Measurements from ENCODE around the gene PRR20G.

The PRR20G gene

DNA sequence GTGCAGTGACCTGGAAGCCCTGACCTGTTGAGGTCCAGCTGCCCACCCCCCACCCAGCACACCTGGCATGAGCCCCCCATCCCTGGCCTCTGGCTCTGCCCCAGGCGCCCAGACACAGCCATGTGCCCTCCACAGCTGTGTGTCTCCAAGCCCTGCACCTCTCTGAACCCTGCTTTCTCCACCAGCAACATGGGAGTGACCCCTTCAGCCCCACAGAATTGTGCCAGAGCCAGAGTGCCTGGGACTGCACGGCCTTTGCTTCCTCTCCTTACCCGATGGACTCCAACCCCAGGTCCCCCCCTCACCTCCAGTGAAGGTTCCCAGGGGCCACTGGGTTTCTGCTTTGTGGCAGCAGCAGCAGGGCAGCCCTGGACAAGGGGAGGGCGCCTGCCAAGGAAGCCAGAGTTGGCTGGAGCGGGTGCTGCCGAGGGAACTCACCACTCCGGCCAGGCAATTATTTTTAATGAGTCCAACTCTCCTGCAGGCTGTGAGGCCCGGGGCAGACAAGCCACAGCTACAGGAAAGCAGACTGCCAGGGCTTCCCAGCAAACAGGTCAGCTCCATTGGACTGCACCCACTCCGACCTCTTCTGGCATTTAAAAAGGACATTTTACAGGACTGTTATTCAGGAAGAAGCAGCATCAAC, 24.1 kb downstream of the PRR20G start:
- DNase-seq (ENCODE audit: low read depth, low spot score): no peak

GRCh38 chr3:127263037-127263436, 24.8 kb downstream of the PRR20G start:
- no peak for DNase-seq (ENCODE audit: low read depth, low spot score)

DNA sequence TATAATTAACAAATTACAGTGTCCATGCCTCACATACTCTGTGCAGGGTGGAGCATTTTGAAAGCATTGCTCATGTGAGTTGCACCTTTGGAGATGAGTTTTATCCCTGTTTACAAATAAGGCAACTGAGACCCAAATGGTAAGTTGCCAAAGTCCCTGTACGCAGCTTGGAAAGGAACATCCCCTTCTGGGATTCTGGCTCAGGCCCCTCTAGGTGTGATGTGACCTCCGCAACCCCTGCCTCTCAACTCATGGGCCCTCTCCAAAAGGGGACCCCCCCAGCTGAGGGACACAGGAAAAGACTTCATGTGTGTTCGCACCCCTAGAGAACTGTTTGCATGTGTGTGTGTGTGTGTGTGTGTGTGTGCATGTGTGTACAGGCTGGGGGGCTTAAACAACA, 25.3 kb downstream of the PRR20G start:
- DNase-seq (ENCODE audit: low read depth, low spot score): no peak

DNA sequence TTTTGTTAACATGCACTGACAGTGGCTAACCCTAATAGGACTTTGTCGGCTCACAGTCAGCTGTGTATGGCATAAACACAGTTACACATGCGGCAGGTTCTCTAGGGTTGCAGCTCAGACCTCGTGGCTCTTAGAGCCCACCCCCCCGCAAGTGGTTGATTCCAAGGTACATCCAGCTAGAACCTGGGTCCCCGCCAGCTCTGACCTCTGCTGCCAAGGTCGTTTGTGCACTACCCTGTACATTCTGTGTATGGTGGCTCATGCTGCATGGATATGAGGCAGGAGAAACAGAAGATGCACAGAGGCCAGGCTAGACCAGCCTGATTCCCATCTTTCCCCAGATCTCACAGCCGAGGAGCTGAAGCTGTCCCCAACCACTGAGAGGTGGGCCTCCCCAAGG, 25.9 kb downstream of the PRR20G start:
- DNase-seq (ENCODE audit: low read depth, low spot score): no peak

DNA sequence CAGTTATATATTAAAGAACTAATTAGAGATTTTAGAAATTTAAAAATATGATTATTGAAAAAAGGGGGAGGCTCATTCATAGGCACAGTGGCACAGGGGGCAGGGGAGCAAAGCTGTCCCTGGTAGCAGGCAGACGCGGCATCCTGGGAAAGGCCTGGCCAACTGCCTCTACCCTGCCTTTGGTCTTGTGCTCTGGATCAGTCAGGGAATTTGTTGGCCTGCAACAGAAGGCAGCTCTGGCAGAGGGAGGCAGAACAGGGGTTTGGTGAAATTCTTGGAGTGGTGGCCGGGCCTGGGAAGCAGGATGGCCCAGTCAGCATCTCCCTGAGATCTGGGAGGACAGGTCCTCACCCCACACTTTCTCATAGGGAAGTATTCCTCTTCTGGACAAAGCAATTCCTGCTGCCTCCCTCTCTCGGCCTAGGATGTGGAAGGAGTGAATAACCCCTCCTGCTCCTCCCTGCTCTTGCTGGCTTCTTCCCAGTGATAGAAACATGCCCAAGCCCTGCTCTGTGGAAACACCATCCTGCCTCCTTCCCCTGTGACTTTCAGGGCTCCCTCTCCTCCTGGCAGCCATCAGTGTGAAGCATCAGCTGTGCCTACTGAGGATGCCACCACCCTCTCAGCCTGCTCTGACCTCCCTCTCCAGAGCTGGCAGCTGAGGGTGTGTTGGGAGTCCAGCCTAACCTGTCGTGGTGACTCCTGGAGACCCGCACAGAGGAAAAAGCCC, 26.9 kb downstream of the PRR20G start:
- DNase-seq (ENCODE audit: low read depth, low spot score): no peak

GRCh38 chr3:127260416-127260815, 27.4 kb downstream of the PRR20G start:
- no peak for DNase-seq (ENCODE audit: low read depth, low spot score)

- no peak for DNase-seq (ENCODE audit: low read depth, low spot score)
Observed at GRCh38 chr3:127259882-127260281, 28.0 kb downstream of the PRR20G start.

- no peak for DNase-seq (ENCODE audit: low read depth, low spot score)
Observed at GRCh38 chr3:127258733-127259132, 29.1 kb downstream of the PRR20G start.

GRCh38 chr3:127257351-127257750, 30.5 kb downstream of the PRR20G start:
- DNase-seq (ENCODE audit: low read depth, low spot score): no peak

GRCh38 chr3:127256733-127257271, 31.0 kb downstream of the PRR20G start:
- DNase-seq (ENCODE audit: low read depth, low spot score): no peak

DNA sequence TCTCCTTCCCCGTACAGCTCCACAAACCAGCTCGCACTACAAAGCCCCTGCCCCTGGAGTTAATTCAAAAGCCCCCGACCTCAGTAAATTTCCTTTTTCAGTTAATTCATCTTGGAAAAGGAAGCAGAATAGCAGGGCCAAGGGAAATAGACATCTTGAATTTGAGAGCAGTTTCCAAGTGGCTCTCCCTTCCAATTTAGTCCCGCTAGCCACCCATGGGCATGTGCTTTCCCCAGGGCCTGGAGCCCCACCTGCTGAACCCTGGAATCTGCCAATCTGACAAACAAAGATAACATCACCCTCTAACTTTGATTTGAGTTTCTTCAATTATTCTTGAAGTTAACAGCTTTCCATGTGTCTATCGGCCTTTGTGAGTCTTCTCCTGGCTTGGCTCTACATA, 31.7 kb downstream of the PRR20G start:
- DNase-seq (ENCODE audit: low read depth, low spot score): no peak

- no peak for DNase-seq (ENCODE audit: low read depth, low spot score)
Observed at GRCh38 chr3:127255516-127255915, 32.3 kb downstream of the PRR20G start.

GRCh38 chr3:127254730-127255129, 33.1 kb downstream of the PRR20G start:
- no peak for DNase-seq (ENCODE audit: low read depth, low spot score)

DNA sequence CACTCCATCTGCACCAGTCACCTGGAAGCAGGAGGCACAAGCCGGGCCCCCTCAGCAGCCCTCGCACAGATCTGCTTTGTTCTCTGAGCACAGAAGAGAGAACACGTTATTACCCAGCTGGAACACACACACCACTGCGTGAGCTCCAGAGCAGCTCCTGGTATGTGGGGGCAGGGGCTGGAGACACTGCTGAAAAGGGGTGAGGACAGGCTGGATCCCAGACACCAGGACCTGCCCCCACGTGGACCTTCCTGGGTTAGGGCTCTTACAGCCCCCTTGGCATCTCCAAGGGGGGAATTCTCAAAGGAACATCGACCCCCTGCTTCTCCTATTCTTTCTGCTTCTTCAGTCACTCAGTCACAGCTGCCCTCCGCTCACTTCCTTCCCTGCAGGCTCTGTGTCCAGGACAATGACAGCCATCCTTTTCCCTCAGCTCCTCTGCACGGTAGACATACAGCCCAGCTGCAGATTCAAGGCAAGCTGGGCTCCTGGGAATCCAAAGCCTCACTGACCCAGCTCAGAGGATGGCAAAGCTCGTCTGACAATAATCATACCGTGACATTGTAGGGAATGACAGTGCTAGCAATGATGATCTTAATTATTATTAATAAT, 33.7 kb downstream of the PRR20G start:
- no peak for DNase-seq (ENCODE audit: low read depth, low spot score)

- no peak for DNase-seq (ENCODE audit: low read depth, low spot score)
Observed at GRCh38 chr3:127253491-127253890, 34.4 kb downstream of the PRR20G start.

DNA sequence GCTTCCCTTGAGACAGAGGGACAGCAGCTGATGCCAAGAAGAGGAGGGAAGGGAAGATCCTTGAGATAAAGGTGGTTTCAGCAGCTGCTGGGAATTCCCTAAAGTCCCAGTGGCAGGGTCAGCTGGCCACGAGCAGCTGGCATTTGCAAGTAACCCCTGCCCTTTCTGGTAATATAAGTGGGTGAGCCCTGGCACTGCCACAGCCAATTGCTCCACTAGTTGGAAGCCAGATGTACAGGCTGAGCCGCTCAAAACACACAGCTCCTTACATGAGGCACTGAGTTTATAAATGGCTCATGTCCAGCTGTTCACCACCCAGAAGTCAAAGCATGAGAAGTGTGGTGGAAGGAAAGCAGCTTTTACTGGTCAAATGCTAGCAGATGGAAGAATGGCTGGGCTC, 35.4 kb downstream of the PRR20G start:
- no peak for DNase-seq (ENCODE audit: low read depth, low spot score)

- DNase-seq (ENCODE audit: low read depth, low spot score): no peak
Observed at GRCh38 chr3:127250032-127250431, 37.8 kb downstream of the PRR20G start.

DNA sequence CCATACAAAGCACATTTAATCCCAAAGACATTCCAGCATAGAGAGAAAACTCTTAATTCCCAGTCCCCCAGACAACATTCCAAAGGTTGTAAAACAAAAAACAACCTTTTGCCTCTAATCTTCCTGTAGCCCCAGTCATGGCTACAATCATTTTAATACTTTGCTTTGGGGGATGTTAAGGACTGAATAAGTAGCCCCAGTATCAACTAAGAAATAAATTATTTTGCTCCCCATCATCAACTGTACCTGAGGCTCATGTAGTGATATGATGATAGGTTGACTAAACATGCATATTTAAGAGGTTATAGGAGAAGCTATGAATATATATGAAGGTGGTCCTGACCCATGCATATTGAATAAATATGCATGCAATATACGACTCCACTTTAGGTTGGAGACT, 40.6 kb downstream of the PRR20G start:
- no peak for DNase-seq (ENCODE audit: low read depth, low spot score)

- DNase-seq (ENCODE audit: low read depth, low spot score): peak; percentile 4
Observed at GRCh38 chr3:127238602-127239001, 49.2 kb downstream of the PRR20G start.

GRCh38 chr3:127237835-127238234, 50.0 kb downstream of the PRR20G start:
- DNase-seq (ENCODE audit: low read depth, low spot score): no peak

- no peak for DNase-seq (ENCODE audit: low read depth, low spot score)
Observed at GRCh38 chr3:127235706-127236105, 52.1 kb downstream of the PRR20G start.

GRCh38 chr3:127234778-127235177, 53.1 kb downstream of the PRR20G start:
- DNase-seq (ENCODE audit: low read depth, low spot score): no peak
